Muscle layer of duodenum (tissue), 2 donors: ENCODE measurements around the gene TBC1D7.
"Not testable (repeated sequence)": the region's sequence is repeated elsewhere in the genome, so short reads cannot be mapped to it uniquely, and the experiment has no call there.

Experiments used
- H3K27ac ChIP-seq: one replicate; pipeline ENCODE4 v1.7.0; 2013; ENCODE audit warnings: mild to moderate bottlenecking, low read length
- H3K27me3 ChIP-seq: one replicate; pipeline ENCODE4 v1.7.0; 2013; ENCODE audit warnings: low read depth, mild to moderate bottlenecking, control low read depth, low read length
- H3K36me3 ChIP-seq, 2 donors: one replicate each; pipeline ENCODE4 v1.7.0; 2013; ENCODE audit warnings: low read length in 2 of 2, control low read depth in 1 of 2, mild to moderate bottlenecking in 1 of 2; ENCODE audit not compliant: insufficient read depth in 2 of 2, control insufficient read depth in 1 of 2
- H3K4me1 ChIP-seq, 2 donors: one replicate each; pipeline ENCODE4 v1.7.0; 2013; ENCODE audit warnings: low read length in 2 of 2, mild to moderate bottlenecking in 2 of 2, control low read depth in 1 of 2, moderate library complexity in 1 of 2; ENCODE audit not compliant: insufficient read depth in 2 of 2, control insufficient read depth in 1 of 2
- H3K4me3 ChIP-seq, 2 donors: one replicate each; pipeline ENCODE4 v1.7.0; 2013; ENCODE audit warnings: low read length in 2 of 2, low read depth in 1 of 2, mild to moderate bottlenecking in 1 of 2
- H3K9me3 ChIP-seq, 2 donors: one replicate each; pipeline ENCODE4 v1.7.0; 2013; ENCODE audit warnings: low read length in 2 of 2, control low read depth in 1 of 2, mild to moderate bottlenecking in 1 of 2; ENCODE audit not compliant: control insufficient read depth in 1 of 2
- donor health status: healthy.

Gene TBC1D7

GRCh38 chr6:13336553-13336952 lies 8.2 kb upstream of the TBC1D7 start:
- peaks cover 0 to 4% of the 10 kb centered on the region in 2 donors for H3K9me3 ChIP-seq
- H3K4me3 ChIP-seq = no peak overlapping the region
- peaks cover 0 to 5% of the 10 kb centered on the region in 2 donors for H3K4me1 ChIP-seq
- no peaks in the 10 kb centered on the region for H3K27me3 ChIP-seq
- H3K27ac ChIP-seq = no peak overlapping the region
- no peaks in the 10 kb centered on the region for H3K36me3 ChIP-seq

- H3K36me3 ChIP-seq = no peaks in the 10 kb centered on the region
- H3K9me3 ChIP-seq = no peaks in the 10 kb centered on the region
- H3K27ac ChIP-seq = no peak overlapping the region
- no peaks in the 10 kb centered on the region for H3K27me3 ChIP-seq
- H3K4me3 ChIP-seq = no peak overlapping the region
- H3K4me1 ChIP-seq = peaks cover 0 to 5% of the 10 kb centered on the region in 2 donors
Measured at GRCh38 chr6:13334953-13335352, 6.6 kb upstream of the TBC1D7 start.

- Histone ChIP-seq H3K27me3 (no peaks in the 10 kb centered on the region), H3K9me3 (no peaks in the 10 kb centered on the region), H3K4me3 (no peak overlapping the region), H3K4me1 (peaks cover 0 to 11% of the 10 kb centered on the region in 2 donors), H3K36me3 (no peaks in the 10 kb centered on the region), H3K27ac (no peak overlapping the region)
Measured at GRCh38 chr6:13332349-13332706, 4.0 kb upstream of the TBC1D7 start.

- H3K4me1 ChIP-seq = peaks cover 0 to 16% of the 10 kb centered on the region in 2 donors
- H3K4me3 ChIP-seq = no peak overlapping the region
- H3K27me3 ChIP-seq = no peaks in the 10 kb centered on the region
- no peak overlapping the region for H3K27ac ChIP-seq
- no peaks in the 10 kb centered on the region for H3K9me3 ChIP-seq
- H3K36me3 ChIP-seq = no peaks in the 10 kb centered on the region
Measured at GRCh38 chr6:13331516-13332348, 3.4 kb upstream of the TBC1D7 start.

- Histone ChIP-seq H3K36me3 (peaks cover 3 to 13% of the 10 kb centered on the region in 2 donors), H3K27me3 (no peaks in the 10 kb centered on the region), H3K27ac (peak overlapping the region; percentile 93), H3K4me3 (peak overlapping the region; percentile 88 to 90), H3K9me3 (no peaks in the 10 kb centered on the region), H3K4me1 (peaks cover 0 to 12% of the 10 kb centered on the region in 2 donors)
Measured at GRCh38 chr6:13328875-13329183, 492 bp upstream of the TBC1D7 start.

- peaks cover 3 to 20% of the 10 kb centered on the region in 2 donors for H3K36me3 ChIP-seq
- H3K9me3 ChIP-seq = no peaks in the 10 kb centered on the region
- H3K4me1 ChIP-seq = peaks cover 0 to 12% of the 10 kb centered on the region in 2 donors
- H3K27ac ChIP-seq = peak overlapping the region; percentile 91
- no peaks in the 10 kb centered on the region for H3K27me3 ChIP-seq
- H3K4me3 ChIP-seq = peak overlapping the region; percentile 88 to 90
Measured at GRCh38 chr6:13327691-13328075, 654 bp downstream of the TBC1D7 start.

GRCh38 chr6:13326031-13326586 lies 2.2 kb downstream of the TBC1D7 start:
- H3K27ac ChIP-seq, H3K9me3 ChIP-seq, H3K27me3 ChIP-seq, H3K4me3 ChIP-seq: not testable (repeated sequence)
- Histone ChIP-seq H3K4me1 (peaks cover 0 to 12% of the 10 kb centered on the region in 2 donors), H3K36me3 (peaks cover 8 to 36% of the 10 kb centered on the region in 2 donors)

- no peaks in the 10 kb centered on the region for H3K27me3 ChIP-seq
- no peak overlapping the region for H3K27ac ChIP-seq
- no peak overlapping the region for H3K4me3 ChIP-seq
- H3K4me1 ChIP-seq = no peaks in the 10 kb centered on the region
- no peaks in the 10 kb centered on the region for H3K9me3 ChIP-seq
- H3K36me3 ChIP-seq = peaks cover 48 to 86% of the 10 kb centered on the region in 2 donors
Measured at GRCh38 chr6:13319891-13320564, 8.3 kb downstream of the TBC1D7 start.

GRCh38 chr6:13318821-13319220 lies 9.5 kb downstream of the TBC1D7 start:
- Histone ChIP-seq H3K27me3 (no peaks in the 10 kb centered on the region), H3K4me3 (no peak overlapping the region), H3K9me3 (no peaks in the 10 kb centered on the region), H3K36me3 (peaks cover 46 to 80% of the 10 kb centered on the region in 2 donors), H3K27ac (no peak overlapping the region), H3K4me1 (no peaks in the 10 kb centered on the region)

GRCh38 chr6:13315896-13316295 lies 12.4 kb downstream of the TBC1D7 start:
- H3K27ac ChIP-seq = no peak overlapping the region
- peaks cover 48 to 68% of the 10 kb centered on the region in 2 donors for H3K36me3 ChIP-seq

GRCh38 chr6:13314806-13315205 lies 13.5 kb downstream of the TBC1D7 start:
- no peak overlapping the region for H3K4me3 ChIP-seq
- no peaks in the 10 kb centered on the region for H3K4me1 ChIP-seq
- no peaks in the 10 kb centered on the region for H3K27me3 ChIP-seq
- peaks cover 40 to 57% of the 10 kb centered on the region in 2 donors for H3K36me3 ChIP-seq
- H3K9me3 ChIP-seq = no peaks in the 10 kb centered on the region
- no peak overlapping the region for H3K27ac ChIP-seq

More at GRCh38 chr6:13315896-13316295, 12.4 kb downstream of the TBC1D7 start:
- Histone ChIP-seq H3K9me3 (no peaks in the 10 kb centered on the region), H3K4me1 (no peaks in the 10 kb centered on the region), H3K4me3 (no peak overlapping the region), H3K27me3 (no peaks in the 10 kb centered on the region)
